OCI-LY7 (cell line): ENCODE data around the gene SLC25A33.

Experiments used
- EZH2phosphoT487 ChIP-seq: fragments of 200-600 bp; sonication (generic); IDR thresholded peaks from 2 replicates; pipeline ENCODE4 v1.6.1; 2018; ENCODE audit warnings: low read depth, borderline replicate concordance, mild to moderate bottlenecking, mixed run types, antibody characterized with exemption, low read length, moderate library complexity, mixed read lengths
- TF ChIP-seq, protein P1 (sequence below): fragments of 200-600 bp; sonication (generic); conservative IDR thresholded peaks from 2 replicates; pipeline ENCODE4 v1.5.1; 2014; ENCODE audit warnings: mild to moderate bottlenecking, antibody characterized with exemption, low read length, moderate library complexity, mixed read lengths

DNA sequence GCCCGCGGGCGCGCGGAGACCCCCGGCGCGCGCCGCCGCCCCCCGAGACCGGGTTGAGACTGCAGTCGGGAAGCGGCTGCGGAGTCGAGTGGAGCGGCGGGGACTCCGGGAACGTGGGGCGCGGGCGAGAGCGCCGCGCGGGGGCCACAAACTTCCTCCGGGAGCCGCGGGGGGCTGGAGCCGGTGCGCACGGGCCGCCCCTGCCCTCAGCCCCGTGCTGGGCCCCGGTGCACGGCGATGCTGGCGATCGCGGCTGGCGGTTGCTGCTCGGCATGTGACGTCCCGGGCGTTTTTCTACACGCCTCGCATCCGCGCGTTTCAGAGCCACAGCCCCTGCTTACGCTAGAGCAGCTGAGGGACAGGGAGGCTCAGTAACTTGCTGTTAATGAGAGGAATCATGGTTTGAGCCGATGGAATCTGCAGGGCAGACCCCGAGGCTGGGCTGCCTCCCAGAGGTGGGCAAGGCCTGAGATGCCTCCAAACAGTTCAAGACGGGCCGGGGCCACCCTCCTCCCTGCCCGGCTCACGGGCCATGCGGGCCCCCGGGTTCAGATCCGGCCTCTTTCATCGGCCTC lies 50.0 kb downstream of the SLC25A33 start:
- TF ChIP-seq, protein P1, sequence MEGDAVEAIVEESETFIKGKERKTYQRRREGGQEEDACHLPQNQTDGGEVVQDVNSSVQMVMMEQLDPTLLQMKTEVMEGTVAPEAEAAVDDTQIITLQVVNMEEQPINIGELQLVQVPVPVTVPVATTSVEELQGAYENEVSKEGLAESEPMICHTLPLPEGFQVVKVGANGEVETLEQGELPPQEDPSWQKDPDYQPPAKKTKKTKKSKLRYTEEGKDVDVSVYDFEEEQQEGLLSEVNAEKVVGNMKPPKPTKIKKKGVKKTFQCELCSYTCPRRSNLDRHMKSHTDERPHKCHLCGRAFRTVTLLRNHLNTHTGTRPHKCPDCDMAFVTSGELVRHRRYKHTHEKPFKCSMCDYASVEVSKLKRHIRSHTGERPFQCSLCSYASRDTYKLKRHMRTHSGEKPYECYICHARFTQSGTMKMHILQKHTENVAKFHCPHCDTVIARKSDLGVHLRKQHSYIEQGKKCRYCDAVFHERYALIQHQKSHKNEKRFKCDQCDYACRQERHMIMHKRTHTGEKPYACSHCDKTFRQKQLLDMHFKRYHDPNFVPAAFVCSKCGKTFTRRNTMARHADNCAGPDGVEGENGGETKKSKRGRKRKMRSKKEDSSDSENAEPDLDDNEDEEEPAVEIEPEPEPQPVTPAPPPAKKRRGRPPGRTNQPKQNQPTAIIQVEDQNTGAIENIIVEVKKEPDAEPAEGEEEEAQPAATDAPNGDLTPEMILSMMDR = no peak
- TF ChIP-seq EZH2phosphoT487 = no peak
